Stimulated activated CD4-positive, alpha-beta T cell treated with anti-CD3 and anti-CD28 coated beads, Interleukin-15, amount 100 ng/mL, for 1 hour (primary cell): ENCODE measurements around the gene TP63.

Experiments used
- DNase-seq, 2 donors: peaks; one replicate each; pipeline ENCODE4 v3.0.0-alpha.2; 2020; ENCODE audit warnings: low read depth in 1 of 2, low spot score in 1 of 2

TP63 gene

GRCh38 chr3:189772584-189772983 lies 141.4 kb downstream of the TP63 start:
- no peak for DNase-seq

DNA sequence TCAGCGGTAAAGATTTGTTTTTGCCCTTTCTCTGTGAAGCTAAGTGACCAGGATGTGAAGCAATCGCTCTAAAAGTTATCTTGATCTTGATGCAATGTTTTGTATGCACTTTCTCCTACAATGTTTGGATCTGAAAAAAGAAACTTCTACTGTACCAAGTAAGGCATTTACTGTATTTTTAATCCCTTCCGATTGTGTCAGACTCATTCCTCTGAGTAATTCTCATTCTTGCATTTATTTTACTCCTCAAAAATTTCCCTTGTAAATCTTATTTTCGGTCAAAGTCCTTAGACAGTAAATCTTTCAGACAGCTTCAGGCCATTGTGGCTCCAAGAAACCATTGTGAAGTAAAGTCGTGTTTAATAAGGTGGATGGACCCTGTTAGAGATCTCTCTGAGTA lies 141.9 kb downstream of the TP63 start:
- DNase-seq = no peak

GRCh38 chr3:189776149-189776824 lies 145.1 kb downstream of the TP63 start:
- no peak for DNase-seq

GRCh38 chr3:189778340-189778950 lies 147.3 kb downstream of the TP63 start:
- DNase-seq = no peak

DNA sequence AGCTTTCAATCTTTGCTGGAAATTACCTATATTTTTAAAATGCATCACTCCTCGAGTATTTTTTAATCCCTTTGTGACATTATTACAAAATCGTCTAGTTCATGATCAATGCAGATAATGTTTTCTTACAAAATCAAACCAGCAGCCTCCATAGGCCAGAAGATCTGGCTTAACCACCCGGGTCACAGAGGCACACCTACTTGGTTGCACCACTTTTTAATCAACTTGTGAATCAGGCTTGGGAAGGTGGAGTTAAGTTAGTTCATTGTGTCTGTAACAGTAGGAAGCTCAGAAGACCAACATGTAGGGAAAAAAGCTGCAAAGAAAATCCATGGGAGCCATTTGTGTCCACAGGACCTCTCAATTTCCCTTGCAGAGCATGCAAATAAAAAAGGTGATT lies 148.0 kb downstream of the TP63 start:
- DNase-seq = no peak

GRCh38 chr3:189780546-189781270 lies 149.5 kb downstream of the TP63 start:
- no peak for DNase-seq

DNA sequence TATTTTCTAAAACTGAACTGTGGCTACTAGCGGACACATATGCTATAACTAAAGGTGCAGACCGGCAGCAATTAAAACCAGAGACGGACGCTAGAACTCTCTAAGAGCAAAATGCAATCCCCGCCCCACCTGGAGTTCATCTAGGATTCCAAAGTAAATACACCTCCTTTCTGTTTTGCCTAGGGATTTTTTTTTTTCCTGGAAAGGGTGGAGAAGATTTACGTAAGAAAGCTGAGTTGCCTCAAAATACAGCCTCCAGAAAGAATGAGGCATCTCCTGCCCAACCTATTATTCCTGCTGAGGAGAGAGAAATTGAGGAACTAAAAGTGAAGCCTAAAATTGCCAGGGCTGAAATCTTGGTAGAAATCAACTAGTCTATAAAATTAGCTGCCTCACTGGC lies 150.2 kb downstream of the TP63 start:
- DNase-seq = no peak

DNA sequence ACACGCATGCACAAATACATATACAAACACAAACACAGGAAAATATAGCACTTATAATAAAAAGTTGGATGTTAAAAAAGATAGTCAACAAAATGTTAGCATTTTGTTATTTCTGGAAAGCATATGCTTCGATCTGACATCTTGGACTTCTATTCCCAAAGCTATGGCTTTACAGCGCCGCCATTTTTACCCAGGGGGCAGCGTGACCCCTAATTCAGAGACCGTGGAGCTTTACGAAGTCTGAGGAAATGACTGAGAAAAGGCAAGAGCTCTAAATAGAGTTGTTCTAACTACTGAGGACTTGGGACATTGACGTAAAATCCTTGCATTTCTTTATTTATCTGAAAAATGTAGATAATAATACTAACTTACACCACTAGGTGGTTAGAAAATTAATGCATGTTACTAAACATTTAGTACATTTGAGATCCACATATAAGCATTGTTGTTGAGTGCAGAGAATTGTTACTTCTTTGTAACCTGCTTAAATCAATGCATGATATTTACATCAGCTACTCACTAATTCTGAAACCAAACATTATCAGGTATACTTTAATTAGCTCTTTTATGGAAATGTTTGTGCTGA lies 155.4 kb downstream of the TP63 start:
- DNase-seq = no peak

DNA sequence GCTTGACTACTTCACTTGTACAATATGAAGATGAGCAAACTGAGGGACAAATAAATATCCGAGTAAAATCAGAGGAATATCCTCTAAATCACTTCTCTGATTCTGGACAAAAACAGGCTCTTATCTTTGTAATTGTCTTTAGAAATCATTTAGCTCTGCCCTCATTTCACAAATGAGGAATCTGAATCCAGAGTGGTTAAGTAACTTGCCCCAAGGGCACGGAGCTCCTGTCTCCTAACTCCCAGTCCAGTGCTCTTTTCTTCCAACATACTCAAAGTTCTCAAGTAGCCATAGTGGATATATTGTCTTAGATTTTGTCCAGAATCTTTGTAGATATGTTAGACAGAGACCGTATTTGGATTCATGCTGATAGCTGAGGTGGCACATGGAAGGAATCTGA lies 156.0 kb downstream of the TP63 start:
- DNase-seq = no peak

DNA sequence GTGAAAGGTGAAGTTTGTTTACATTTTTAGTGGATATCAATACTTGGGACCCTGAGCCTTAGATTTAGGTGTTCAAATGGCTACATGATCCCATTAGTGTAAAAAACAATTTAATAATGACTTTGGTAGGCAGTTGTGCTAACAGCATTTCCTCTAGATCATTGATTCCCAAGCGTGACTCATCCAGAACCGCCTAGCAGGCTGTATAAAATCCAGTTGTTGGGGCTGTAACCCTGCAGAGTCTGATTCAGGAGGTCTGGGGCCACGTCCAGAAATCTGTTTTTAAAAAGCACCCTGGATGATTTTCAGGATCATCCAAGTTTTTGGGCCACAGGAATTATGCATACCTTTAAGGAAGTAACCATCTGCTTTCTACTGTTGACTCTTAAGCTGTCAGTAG lies 156.4 kb downstream of the TP63 start:
- no peak for DNase-seq

GRCh38 chr3:189789432-189789831 lies 158.2 kb downstream of the TP63 start:
- DNase-seq = no peak

GRCh38 chr3:189790658-189791057 lies 159.5 kb downstream of the TP63 start:
- DNase-seq = no peak

DNA sequence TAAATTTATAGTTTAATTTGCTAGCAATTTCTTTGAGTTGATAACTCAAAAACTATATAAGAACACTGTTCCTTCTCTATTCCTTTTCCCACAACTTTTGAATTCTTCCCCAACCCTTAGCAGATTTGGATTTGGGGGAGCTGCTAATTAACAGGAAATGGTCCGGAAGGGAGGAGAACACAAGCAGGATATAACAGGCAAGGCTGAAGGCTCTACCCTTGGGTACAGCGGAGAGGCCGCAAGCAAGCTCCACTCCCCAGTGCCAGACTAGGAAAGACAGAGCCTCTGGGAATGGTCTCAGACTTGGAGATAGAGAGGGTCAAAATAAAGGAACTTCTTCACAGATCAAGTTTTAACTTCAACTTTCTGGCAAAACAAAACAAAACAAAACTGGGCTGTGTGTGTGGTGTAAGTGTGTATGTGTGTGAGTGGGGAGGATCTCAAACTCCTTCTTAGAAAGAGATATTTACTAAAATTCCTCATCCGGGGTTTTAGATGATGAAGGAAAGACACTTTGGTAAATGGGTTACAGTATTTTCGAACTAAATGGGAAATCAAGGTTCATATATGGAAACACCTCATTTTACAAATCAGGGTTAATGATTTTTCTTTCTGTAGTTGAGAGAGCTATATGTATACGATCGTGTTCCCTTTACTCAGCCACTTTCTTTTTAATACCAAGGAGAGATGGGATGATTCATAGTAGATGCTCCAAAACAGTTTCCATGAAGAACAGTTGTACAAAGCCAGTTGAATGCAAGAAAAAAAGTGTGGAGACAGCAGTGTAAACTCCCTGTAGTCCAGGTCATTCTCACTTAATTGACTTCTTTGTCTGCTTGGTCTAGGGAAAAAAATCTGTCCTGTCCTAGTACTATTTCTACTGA lies 161.1 kb downstream of the TP63 start:
- DNase-seq = no peak

GRCh38 chr3:189794518-189794917 lies 163.3 kb downstream of the TP63 start:
- no peak for DNase-seq

- DNase-seq = no peak
These were observed 166.0 kb downstream of the TP63 start for GRCh38 chr3:189797103-189797750.

DNA sequence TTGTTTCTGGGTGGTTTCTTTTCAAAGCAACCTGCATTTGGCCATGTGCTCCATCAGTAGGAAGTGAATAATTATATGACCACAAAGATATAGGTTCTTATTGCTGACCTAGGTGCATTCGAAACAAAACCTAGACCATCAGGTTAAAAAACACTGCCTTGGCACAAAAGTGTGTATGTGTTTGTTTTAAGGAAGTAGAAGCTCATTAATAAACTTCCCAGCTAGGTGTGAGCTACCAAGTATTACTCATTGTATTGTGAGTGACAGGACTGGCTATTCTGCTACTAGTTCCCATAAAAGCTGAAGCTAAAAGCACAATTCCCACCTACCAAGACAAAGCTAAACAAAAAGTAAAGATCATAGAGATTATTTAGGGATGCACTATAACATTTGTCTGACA lies 168.2 kb downstream of the TP63 start:
- DNase-seq = no peak

DNA sequence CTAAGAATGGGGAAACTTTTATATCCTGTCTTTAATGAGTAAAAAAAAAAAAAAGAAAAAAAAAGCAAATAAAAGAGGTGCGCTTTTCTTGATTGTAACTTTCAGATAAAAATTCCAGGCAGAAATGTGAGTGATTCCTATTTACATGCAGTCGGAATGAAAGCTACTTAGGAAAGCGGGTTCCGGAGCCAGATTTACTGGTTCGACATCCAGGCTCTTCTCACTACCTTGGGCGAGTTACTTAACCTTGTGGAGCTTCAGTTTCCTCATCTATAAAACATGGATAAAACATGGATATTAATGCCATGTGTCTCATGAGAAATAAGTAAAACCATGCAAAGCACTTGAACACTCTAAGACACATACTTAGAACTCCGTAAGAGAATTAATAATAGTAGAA lies 169.2 kb downstream of the TP63 start:
- DNase-seq = no peak

GRCh38 chr3:189803254-189803653 lies 172.1 kb downstream of the TP63 start:
- no peak for DNase-seq

DNA sequence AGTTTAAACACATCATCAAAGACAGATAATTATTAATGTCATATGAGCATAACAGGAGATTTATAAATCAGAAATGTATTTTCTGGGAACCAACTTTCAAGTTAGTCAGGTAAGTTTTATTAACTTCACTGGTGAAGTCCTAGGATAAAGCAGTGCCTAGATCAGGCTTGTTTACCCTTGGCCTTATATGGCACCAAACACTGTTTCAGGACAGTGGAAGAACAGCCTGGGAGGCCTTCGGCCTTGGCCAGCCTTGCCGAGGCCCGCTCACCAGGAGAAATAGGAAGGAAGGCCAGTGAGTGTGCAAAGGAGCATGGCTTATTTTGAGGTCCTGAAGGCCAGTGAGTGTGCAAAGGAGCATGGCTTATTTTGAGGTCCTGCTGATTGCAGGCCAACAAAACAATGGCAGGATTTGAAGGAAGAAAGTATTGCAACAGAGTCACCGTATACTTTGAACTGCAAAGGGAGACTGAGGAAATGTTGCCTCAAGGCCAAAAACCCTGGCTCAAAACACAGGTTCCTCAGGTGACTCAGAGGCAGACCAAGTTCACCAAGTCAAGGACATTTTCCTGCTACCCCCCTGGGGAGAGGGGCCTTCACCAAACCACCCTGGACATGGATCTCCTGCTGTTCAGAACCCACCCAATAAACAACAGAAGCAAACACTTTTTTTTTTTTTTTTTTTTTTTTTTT lies 174.3 kb downstream of the TP63 start:
- no peak for DNase-seq
